Measurements from ENCODE around the gene NUAK2.
"Not testable (repeated sequence)": the region's sequence is repeated elsewhere in the genome, so short reads cannot be mapped to it uniquely, and the experiment has no call there.

The NUAK2 gene

DNA sequence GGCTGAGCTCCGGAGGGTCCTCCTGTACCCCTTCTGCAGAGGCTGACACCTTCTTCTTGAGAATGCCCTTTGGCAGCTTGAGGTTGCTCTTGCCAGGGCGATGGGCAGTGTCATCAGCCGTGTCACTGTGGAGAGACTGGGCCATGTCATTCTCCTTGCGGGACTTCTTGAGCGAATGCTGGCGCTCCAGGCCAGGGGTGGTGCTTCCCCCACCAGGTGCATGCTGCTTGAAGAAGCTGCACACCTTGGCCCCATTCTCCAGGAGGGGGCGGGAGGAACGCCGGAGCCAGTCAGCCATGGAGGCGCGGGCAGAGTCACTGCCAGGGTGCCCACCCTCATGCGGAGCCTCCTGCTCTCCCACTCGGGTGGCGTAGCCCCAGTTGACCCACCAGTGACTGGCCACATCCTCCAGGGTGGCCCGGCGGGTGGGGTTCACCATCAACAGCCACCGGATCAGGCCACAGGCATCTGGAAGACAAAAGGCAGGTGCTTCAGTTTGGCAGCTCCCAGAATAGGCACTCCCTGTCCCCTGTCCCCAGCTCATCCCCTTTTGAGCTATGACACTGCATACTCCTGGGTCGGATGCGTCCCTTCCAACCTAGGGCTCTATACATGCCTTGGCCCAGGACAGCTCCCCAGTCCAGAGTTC lies 17.4 kb downstream of the NUAK2 start:
- DNase-seq (ENCODE audit: low spot score), result no peak
- Mint-ChIP-seq H3K27ac (no peak overlapping the region), H3K9me3 (no peaks in the 10 kb centered on the region), H3K36me3 (ENCODE audit: low read depth) (peaks cover 46% of the 10 kb centered on the region), H3K4me1 (ENCODE audit: low read depth) (peaks cover 11% of the 10 kb centered on the region), H3K4me3 (no peak overlapping the region), H3K27me3 (ENCODE audit: low read depth) (no peaks in the 10 kb centered on the region)

DNA sequence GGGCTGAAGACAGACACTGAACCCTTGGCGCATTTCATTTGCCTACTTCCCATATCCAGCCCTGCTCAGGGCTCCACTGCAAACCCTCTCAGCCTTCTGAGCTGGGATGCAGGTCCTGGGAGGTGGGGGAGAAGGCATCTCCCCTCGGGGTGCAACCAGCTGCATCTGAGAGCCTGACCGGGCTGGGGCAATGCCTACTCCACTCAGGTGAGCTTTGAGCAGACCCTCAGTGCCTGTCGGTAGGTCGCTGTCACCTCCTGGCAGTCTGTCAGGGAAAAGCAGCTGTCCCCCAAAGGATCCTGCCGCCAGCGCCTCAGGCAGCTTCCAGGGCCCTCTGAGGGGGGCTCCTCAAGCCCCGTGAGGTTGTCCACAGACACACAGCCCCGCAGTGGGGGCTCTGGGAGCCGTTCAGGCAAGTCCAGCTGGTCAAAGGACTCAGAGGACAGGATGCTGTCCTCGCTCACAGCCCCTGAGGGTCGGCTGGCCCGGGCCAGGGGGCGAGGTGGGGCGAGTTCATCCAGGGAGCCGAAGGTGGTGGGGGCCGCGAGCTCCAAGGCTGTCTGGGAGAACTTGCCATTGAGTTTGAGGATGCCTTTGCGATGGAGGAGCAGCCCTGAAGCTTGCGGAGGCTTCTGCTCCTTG lies 18.2 kb downstream of the NUAK2 start:
- H3K9me3 Mint-ChIP-seq, result no peaks in the 10 kb centered on the region
- H3K4me3 Mint-ChIP-seq, result no peak overlapping the region
- H3K27ac Mint-ChIP-seq, result no peak overlapping the region
- DNase-seq (ENCODE audit: low spot score), result no peak
- no peaks in the 10 kb centered on the region for H3K27me3 Mint-ChIP-seq (ENCODE audit: low read depth)
- peaks cover 42% of the 10 kb centered on the region for H3K36me3 Mint-ChIP-seq (ENCODE audit: low read depth)
- peaks cover 11% of the 10 kb centered on the region for H3K4me1 Mint-ChIP-seq (ENCODE audit: low read depth)

DNA sequence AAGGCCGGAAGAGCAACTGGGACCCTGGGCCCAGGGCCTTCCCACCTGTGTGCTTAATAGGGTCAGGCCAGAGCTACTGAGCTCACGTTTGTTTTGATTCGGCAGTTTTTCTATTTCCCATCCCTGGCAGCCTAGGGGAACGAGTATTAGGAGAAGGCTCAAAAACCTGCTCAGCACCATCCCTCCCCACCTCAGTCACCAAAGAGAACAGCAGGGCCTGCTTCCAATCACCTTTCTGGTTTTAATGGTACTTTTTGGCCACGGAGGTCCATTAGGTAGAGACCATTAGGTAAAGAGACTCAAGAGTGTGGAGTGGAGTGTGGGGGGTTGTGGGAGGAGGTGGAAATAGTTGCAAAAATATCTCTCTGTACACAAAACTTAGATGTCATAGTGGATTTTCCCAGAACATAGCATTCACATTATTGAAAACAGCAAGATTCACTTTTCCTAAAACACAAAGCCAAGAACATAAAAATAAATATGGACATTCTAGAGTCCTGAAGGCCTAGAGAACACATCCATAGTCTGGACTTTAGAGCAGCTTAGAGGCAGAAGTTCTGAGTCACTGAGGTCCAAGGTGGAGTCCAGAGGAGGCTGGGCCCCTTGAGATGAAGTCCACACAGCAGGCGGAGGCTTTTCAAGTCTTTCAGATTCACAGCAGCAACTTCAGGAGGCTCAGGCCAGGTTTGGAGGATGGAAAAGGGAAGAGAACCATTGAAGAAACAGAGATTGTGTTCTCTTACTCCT lies 19.5 kb downstream of the NUAK2 start:
- DNase-seq (ENCODE audit: low spot score), result no peak
- Mint-ChIP-seq H3K27me3 (ENCODE audit: low read depth) (no peaks in the 10 kb centered on the region), H3K9me3 (no peaks in the 10 kb centered on the region), H3K4me1 (ENCODE audit: low read depth) (peaks cover 12% of the 10 kb centered on the region), H3K4me3 (no peak overlapping the region), H3K36me3 (ENCODE audit: low read depth) (peaks cover 29% of the 10 kb centered on the region), H3K27ac (no peak overlapping the region)

DNA sequence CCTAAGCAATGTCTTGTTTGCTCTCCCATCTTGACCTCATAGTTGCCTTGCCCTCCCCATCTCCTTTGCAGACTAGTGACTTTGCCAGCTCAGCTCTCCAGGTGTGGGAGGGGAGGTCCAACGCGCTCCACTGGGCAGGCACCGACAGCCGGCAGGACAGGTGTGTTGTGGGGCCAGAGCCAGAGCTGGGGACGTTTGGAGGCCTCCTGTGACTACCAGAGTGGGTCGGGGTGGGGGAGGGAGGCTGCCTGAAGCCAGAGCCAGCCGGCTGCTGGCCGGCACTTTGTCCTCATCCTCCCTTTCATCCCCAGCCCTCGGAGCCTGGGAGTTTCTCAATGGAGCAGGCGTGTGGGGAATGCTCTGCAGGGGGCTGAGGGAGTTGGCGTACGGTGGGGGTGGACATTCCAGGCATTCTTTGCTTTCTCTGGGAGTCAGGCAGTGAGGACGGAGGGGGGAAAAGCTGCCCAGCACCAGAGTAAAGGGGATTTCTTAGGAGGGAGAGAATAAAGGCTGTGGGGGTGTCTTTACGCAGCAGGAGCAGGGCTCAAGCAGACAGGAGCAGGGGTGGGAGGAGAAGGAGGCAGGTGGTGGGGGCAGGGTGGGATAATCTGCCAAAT lies 20.2 kb downstream of the NUAK2 start:
- H3K36me3 Mint-ChIP-seq (ENCODE audit: low read depth), result peaks cover 23% of the 10 kb centered on the region
- H3K9me3 Mint-ChIP-seq, result no peaks in the 10 kb centered on the region
- DNase-seq (ENCODE audit: low spot score), result no peak
- H3K27me3 Mint-ChIP-seq (ENCODE audit: low read depth), result no peaks in the 10 kb centered on the region
- no peak overlapping the region for H3K27ac Mint-ChIP-seq
- H3K4me1 Mint-ChIP-seq (ENCODE audit: low read depth), result peaks cover 14% of the 10 kb centered on the region
- no peak overlapping the region for H3K4me3 Mint-ChIP-seq

DNA sequence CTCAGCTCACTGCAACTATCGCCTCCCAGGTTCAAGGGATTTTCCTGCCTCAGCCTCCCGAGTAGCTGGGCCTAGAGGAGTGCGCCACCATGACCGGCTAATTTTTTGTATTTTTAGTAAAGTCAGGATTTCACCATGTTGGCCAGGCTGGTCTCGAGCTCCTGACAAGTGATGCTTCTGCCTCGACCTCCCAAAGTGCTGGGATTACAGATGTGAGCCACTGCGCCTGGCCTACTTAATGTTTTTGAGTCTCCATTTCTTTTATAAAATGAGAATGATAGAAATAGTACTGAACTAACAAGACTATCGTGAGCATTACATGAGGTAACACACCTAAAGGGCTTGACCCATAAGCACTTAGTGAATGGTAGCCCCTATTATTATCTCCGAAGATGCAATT lies 21.4 kb downstream of the NUAK2 start:
- no peaks in the 10 kb centered on the region for H3K9me3 Mint-ChIP-seq
- no peak for DNase-seq (ENCODE audit: low spot score)
- H3K4me3 Mint-ChIP-seq, result no peak overlapping the region
- peaks cover 17% of the 10 kb centered on the region for H3K4me1 Mint-ChIP-seq (ENCODE audit: low read depth)
- H3K27ac Mint-ChIP-seq, result no peak overlapping the region
- no peaks in the 10 kb centered on the region for H3K27me3 Mint-ChIP-seq (ENCODE audit: low read depth)
- H3K36me3 Mint-ChIP-seq (ENCODE audit: low read depth), result peaks cover 13% of the 10 kb centered on the region

DNA sequence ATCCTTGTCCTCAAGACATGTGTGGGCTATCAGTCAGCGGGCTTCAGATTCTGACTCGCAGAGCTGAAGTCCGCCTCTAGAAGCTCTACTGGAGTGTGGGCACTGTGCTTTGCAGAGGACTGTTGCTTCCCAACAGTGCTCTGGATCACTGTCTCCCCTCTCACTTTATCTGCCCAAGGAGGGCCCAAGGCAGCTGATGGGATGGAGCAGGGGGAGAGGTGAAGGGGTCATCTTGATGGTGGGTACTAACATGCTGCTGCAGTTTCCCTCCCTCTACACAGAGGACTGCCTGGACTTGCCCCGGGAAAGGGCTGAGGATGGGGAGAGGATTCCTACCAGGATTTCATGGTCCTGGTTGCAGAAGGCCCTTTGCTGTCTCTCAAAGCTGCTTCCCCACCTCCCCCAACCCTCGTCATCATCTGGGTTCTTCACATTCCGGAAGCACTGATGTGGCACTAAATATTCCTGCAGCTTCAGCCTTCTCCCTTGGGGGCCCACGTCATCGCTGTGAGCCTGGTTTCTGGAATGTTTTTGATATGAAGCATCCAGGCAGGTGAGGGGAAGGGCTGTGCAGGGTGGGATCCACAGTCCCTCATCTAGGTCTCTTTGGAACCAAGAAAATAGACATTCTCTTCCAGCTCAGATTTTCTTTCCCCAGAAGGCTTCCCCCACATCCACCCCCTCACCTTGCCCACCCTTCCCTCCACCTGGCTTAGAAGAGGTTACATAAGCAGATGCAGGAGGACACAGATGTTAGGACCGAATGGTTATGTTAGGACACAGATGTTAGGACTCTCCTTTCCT lies 23.2 kb downstream of the NUAK2 start:
- no peak for DNase-seq (ENCODE audit: low spot score)
- H3K9me3 Mint-ChIP-seq, result no peaks in the 10 kb centered on the region
- peaks cover under 1% of the 10 kb centered on the region for H3K27me3 Mint-ChIP-seq (ENCODE audit: low read depth)
- no peak overlapping the region for H3K27ac Mint-ChIP-seq
- no peak overlapping the region for H3K4me3 Mint-ChIP-seq
- peaks cover 10% of the 10 kb centered on the region for H3K4me1 Mint-ChIP-seq (ENCODE audit: low read depth)
- H3K36me3 Mint-ChIP-seq (ENCODE audit: low read depth), result peaks cover 5% of the 10 kb centered on the region

DNA sequence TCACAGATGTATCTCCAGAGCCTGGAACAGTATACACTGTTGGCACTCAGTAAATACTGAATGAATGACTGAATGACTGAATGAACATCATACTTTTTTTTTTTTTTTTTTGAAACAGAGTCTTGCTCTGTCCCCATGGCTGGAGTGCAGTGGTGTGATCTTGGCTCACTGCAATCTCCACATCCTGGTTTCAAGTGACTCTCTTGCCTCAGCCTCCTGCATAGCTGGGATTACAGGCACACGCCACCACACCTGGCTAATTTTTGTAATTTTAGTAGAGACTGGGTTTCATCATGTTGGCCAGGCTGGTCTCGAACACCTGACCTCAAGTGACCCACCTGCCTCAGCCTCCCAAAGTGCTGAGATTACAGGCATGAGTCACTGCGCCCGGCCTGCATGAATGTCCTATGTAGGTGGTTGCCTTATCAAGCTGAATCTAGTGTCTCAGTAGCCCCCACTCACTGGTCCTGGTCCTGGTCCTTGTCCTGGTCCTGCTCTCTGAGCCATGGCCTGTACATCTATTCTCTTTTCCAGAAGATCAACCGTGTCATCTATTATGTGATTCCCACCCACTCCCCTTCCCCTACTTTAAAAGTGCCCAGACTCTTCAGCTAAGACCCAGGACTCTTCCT lies 23.9 kb downstream of the NUAK2 start:
- H3K27me3 Mint-ChIP-seq (ENCODE audit: low read depth); H3K27ac Mint-ChIP-seq; H3K4me3 Mint-ChIP-seq; H3K9me3 Mint-ChIP-seq; DNase-seq (ENCODE audit: low spot score); H3K36me3 Mint-ChIP-seq (ENCODE audit: low read depth): not testable (repeated sequence)
- H3K4me1 Mint-ChIP-seq (ENCODE audit: low read depth), result peaks cover 10% of the 10 kb centered on the region

DNA sequence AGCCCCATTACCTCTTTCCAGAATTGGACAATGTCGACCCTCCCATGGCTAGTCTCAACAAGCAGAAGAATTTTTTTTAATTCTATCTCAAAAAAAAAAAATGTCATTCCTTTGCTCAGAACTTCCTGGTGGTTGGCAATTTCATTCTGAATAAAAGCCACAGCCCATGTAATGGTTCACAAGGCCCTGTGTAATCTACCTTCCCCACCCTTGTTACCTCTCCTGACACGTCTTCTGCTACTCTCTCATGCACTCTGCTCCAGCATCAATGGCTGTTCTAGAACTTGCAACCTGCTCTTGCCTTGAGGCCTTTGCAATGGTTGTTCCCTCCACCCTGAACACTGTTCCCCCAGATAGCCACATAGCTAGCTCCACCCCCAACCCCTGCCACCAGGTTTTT lies 25.4 kb downstream of the NUAK2 start:
- Mint-ChIP-seq H3K27me3 (ENCODE audit: low read depth) (peaks cover 2% of the 10 kb centered on the region), H3K4me1 (ENCODE audit: low read depth) (peaks cover 10% of the 10 kb centered on the region), H3K9me3 (no peaks in the 10 kb centered on the region), H3K36me3 (ENCODE audit: low read depth) (no peaks in the 10 kb centered on the region), H3K4me3 (no peak overlapping the region), H3K27ac (no peak overlapping the region)
- no peak for DNase-seq (ENCODE audit: low spot score)

DNA sequence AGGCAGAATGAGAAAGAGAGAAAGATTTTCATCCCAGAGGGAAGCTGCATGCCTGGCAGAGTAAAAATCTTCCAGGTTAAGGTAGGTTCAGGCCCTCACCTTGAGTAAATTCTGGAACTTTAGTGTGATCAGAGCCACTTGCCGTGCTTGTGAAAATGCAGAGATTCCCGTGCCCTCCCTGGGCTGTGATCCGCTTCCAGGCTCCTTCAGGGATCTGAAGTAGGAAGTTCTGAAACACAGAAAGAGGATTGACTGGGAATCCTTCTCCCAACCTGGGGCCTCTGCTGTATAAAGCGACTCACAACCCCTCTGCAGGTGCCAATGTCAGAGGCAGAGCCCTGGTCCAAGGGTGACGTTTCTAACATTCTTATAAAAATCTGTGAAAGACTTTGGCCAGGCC lies 26.6 kb downstream of the NUAK2 start:
- Mint-ChIP-seq H3K4me1 (ENCODE audit: low read depth) (peaks cover 10% of the 10 kb centered on the region), H3K27ac (no peak overlapping the region), H3K36me3 (ENCODE audit: low read depth) (no peaks in the 10 kb centered on the region), H3K27me3 (ENCODE audit: low read depth) (peaks cover 2% of the 10 kb centered on the region), H3K9me3 (no peaks in the 10 kb centered on the region), H3K4me3 (no peak overlapping the region)
- no peak for DNase-seq (ENCODE audit: low spot score)

DNA sequence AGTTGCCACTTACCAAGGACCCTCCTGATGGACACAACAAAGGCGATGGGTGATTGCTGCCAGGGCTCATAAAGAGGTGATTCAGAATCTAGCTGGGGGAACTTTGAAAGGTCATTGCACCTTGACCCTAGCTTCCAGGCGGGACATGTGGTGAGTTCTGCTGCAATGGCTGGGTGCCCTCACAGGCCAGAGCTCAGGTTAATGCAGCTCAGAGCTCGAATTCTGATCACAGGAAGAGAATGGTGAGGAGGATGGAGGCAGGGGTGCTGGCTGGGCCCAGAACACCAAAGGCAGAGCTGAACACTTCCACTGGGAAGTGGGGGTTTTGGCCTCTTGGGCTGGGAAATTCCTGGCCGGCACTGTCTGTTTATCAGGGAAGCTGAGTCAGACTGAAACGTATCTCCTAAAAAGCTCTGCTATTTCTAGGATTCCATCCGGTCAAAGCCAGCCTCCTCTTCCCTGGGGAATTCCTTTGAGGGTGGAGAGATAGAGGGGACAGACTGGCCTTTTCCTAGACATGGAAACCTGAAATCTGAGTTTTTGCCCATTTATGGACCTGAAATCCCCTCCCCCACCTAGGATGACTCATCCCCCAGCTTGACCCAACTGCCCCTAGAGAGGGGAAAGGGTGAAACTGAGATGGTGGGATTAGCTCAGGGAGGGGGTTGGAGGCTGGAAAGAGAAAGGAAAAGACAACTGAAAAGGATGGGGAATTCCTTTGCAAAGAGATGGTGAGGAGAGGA lies 27.2 kb downstream of the NUAK2 start:
- no peak for DNase-seq (ENCODE audit: low spot score)
- no peaks in the 10 kb centered on the region for H3K36me3 Mint-ChIP-seq (ENCODE audit: low read depth)
- H3K27ac Mint-ChIP-seq, result no peak overlapping the region
- H3K4me3 Mint-ChIP-seq, result no peak overlapping the region
- H3K4me1 Mint-ChIP-seq (ENCODE audit: low read depth), result peaks cover 12% of the 10 kb centered on the region
- peaks cover 2% of the 10 kb centered on the region for H3K27me3 Mint-ChIP-seq (ENCODE audit: low read depth)
- no peaks in the 10 kb centered on the region for H3K9me3 Mint-ChIP-seq

DNA sequence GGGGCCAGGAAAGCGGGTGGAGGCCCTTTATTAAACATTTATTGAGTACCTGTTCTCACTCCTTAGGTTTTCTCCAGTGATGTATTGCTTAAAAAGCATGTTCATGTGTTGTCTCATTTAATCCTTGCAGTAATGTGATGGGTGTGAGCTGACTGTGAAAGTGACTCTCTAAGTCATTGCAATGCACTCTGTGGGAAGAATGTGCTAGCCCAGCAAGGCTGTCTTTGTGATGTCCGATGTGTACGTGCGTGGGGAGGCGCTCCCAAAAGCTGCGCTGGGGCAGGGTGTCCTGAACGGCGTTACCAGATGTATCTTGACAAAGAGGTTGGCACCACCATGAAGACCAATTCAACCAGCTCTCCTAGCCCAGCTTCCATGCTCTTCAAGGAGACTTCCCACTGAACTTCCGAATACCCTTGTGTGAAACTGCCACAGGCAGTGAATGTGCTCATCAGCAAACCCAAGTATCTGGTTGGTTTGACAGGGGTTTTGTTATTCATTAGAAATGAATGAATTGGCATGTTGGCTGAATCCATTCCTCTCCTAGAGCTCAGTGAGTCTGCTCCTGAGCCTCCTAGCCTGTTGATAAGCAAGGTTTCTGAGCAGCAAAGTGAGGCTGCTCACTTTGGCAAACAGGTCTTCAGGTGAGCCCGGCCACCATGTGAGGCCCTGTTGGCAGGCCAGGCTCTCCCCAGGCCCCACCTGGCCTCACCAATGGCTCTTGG lies 28.0 kb downstream of the NUAK2 start:
- DNase-seq (ENCODE audit: low spot score), result no peak
- Mint-ChIP-seq H3K9me3 (no peaks in the 10 kb centered on the region), H3K36me3 (ENCODE audit: low read depth) (no peaks in the 10 kb centered on the region), H3K27me3 (ENCODE audit: low read depth) (peaks cover 2% of the 10 kb centered on the region), H3K27ac (no peak overlapping the region), H3K4me3 (no peak overlapping the region), H3K4me1 (ENCODE audit: low read depth) (peaks cover 15% of the 10 kb centered on the region)

DNA sequence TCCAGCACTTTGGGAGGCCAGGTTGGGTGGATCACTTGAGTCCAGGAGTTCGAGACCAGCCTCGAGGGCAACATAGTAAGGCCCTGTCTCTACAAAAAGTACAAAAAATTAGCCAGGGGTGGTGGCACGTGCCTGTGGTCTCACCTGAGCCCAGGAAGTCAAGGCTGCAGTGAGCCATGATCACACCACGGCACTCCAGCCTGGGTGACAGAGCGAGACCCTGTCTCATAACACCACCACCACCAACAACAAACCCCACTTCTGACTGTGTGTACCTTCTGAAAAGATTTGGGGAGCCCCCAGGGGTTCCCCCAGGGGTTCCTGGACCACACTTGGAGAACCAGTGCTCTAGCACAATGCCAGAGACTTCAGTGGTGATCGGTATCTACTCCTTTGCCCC lies 29.9 kb downstream of the NUAK2 start:
- peaks cover 31% of the 10 kb centered on the region for H3K4me1 Mint-ChIP-seq (ENCODE audit: low read depth)
- no peaks in the 10 kb centered on the region for H3K9me3 Mint-ChIP-seq
- no peak for DNase-seq (ENCODE audit: low spot score)
- H3K36me3 Mint-ChIP-seq (ENCODE audit: low read depth), result no peaks in the 10 kb centered on the region
- H3K27ac Mint-ChIP-seq, result no peak overlapping the region
- no peak overlapping the region for H3K4me3 Mint-ChIP-seq
- H3K27me3 Mint-ChIP-seq (ENCODE audit: low read depth), result peaks cover 2% of the 10 kb centered on the region

All from T-helper 2 cell treated with Interferon-gamma antibody and Interleukin-4, amounts not matched to agents 5 μg/mL and 100 μg/mL, for 36 hours (primary cell).